ENCODE data around the gene ADK.

DNA sequence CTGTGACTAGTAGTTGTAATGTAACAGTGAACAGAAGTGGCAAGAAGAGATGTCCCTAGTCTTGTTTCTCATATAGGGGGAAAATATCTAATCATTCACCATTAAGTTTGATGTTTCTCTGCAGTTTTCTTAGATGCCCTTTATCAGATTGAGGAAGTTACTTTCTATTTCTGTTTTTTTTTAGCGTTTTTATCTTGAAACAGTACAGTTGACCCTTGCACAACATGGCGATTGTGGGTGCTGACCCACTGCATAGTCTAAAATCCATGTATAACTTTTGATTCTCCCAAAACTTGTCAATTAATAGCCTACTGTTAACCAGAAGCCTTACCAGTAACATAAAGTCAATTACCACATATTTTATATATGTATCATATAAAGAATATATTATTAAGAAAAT lies 192.0 kb downstream of the ADK start:
- TF ChIP-seq CTCF (IDR thresholded peaks at IDR 0.05 in 8 of 11, conservative IDR thresholded peaks at IDR 0.05 in 3 of 11) = no peak
- TF ChIP-seq POLR2AphosphoS5 (IDR thresholded peaks at IDR 0.05) = no peak
- no peak for TF ChIP-seq POLR2A (IDR thresholded peaks at IDR 0.05)
